NK-92 (cell line): ENCODE measurements around the gene PIK3R1.

ENCODE experiments used
- DNase-seq: peaks from one replicate; lab custom pipeline; 2025; ENCODE audit not compliant: unreplicated experiment; lab: John Stamatoyannopoulos, UW

The PIK3R1 gene

DNA sequence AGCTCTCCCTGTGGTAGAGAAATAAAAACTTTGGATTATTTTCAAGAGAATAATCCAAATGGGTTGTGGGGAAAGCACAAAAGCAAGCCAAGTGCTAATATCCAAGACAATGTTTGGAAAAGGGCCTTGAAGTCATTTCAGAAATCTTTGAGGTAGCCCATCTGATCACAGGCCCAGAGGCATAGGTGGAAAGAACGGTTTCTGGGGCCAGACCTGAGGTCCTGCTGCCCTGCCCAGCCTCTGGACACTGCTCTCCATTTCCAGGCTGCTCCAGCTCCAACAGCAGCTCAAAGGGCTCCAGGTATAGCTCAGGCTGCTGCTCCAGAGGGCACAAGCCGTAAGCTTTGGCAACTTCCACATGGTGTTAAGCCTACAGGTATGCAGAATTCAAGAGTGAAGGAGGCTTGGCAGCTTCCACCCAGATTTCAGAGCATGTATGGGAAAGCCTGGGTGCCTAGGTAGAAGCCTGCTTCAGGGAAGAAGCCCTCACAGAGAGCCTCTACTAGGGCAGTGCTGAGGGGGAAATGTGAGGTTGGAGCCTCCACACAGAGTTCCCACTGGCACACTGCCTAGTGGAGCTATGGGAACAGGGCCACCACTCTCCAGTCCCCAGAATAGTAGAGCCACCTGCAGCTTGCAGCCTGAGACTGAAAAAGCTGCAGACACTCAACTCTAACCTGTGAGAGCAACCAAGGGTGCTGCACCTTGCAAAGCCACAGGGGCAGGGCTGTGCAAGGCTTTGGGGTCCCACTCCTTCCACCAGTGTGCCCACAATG is 133.1 kb downstream of the PIK3R1 start:
- DNase-seq, result no peak

DNA sequence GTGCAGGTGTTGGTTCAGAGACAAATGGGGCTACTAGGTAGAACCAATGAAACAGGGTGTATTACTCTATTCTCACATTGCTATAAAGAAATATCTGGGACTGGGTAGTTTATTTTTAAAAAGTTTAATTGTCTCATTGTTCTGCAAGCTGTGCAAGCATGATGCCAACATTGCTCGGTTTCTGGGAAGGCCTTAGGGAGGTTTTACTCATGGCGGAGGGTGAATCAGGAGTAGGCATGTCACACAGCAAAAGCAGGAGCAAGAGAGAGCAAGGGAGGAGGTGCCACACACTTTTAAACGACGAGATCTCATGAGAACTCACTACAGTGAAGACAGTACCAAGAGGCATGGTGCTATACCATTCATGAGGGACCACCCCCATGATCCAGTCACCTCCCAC is 134.6 kb downstream of the PIK3R1 start:
- no peak for DNase-seq
